ENCODE results near the gene TNFRSF19.

TNFRSF19 gene

DNA sequence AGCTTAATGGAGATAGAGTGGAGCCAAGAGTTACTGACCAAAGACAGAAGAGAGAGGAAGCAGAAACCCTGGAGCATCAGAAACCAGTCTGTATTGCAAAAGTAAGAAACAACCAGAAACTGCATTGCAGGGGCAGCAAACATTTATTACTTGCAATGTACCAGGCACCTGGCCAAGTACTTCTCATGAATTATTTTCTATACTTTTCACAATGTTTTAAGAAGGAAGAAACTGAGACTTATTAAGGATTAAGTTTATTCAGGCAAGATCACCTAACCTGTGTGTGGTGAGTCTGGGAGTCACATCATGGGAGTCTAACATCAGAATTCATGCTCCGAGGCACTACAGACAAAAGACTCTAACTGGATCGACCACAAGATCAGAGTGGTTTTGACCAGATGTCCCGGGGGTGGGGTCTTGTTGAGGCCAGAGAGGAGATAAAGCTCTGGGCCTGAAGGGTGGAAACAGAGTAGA, 47.4 kb downstream of the TNFRSF19 start:
- Histone ChIP-seq H2BK15ac (ENCODE audit: low read length) (no peak overlapping the region), H3K27ac (replicated peaks; ENCODE audit: low read length) (no peak overlapping the region), H4K8ac (ENCODE audit: low read depth, low read length) (no peak overlapping the region), H3K36me3 (replicated peaks in 1 of 2; ENCODE audit: control insufficient read depth in 2 of 2, insufficient read depth in 2 of 2, low read length in 2 of 2) (no peaks in the 10 kb centered on the region), H3K4me3 (ENCODE audit: low read length in 2 of 2) (no peak overlapping the region), H3K23ac (ENCODE audit: low read depth, low read length, poor library complexity) (no peak overlapping the region), H2BK120ac (ENCODE audit: low read depth, low read length) (no peak overlapping the region), H3K9ac (ENCODE audit: low read depth, low read length, poor library complexity) (no peak overlapping the region), H4K91ac (ENCODE audit: low read depth, low read length, poor library complexity) (no peak overlapping the region), H3K4me2 (ENCODE audit: insufficient read depth, low read length, poor library complexity, severe bottlenecking) (no peak overlapping the region), H2AFZ (ENCODE audit: low read length) (no peak overlapping the region), H3K4me1 (ENCODE audit: control insufficient read depth in 2 of 2, insufficient read depth in 1 of 2, low read depth in 1 of 2, low read length in 2 of 2) (peaks cover 17 to 32% of the 10 kb centered on the region in 2 donors), H3K27me3 (ENCODE audit: control insufficient read depth in 3 of 3, insufficient read depth in 3 of 3, low read depth in 1 of 3, low read length in 3 of 3) (peaks cover 0 to 3% (median 0%) of the 10 kb centered on the region in 3 experiments), H2AK5ac (ENCODE audit: low read depth, low read length) (no peak overlapping the region), H3K18ac (ENCODE audit: low read length) (no peak overlapping the region), H3K4ac (ENCODE audit: low read length) (no peak overlapping the region), H2BK5ac (ENCODE audit: low read length) (no peak overlapping the region), H2BK12ac (ENCODE audit: low read length) (no peak overlapping the region), H3K9me3 (replicated peaks in 1 of 2; ENCODE audit: control insufficient read depth in 2 of 2, insufficient read depth in 1 of 2, low read depth in 1 of 2, low read length in 2 of 2) (no peaks in the 10 kb centered on the region), H3K79me1 (ENCODE audit: low read depth, low read length) (no peaks in the 10 kb centered on the region), H3K14ac (ENCODE audit: low read length) (no peak overlapping the region)
- DNase-seq (ENCODE audit: low spot score), result no peak
- no CpG with 5 or more reads among the region's 3 CpGs for WGBS, 2 donors (ENCODE audit: extremely low coverage in 2 of 2, insufficient read length in 2 of 2, insufficient replicate concordance in 1 of 2)

DNA sequence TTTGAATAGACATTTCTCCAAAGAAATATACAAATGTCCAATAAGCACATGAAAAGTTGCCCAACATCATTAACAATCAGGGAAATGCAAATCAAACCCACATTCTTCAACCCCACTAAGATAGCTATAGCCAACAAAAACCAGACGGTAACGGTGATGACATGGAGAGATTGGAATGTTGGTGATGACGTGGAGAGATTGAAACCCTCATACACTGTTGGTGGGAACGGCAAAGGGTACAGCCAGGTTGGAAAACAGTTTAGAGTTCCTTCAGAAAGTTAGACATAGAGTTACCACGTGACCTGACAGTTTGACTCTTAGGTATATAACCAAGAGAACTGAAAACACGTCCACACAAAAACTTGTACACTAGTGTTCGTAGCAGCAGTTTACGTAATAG, 48.1 kb downstream of the TNFRSF19 start:
- H3K4ac ChIP-seq (ENCODE audit: low read length), result no peak overlapping the region
- H3K27me3 ChIP-seq (ENCODE audit: control insufficient read depth in 3 of 3, insufficient read depth in 3 of 3, low read depth in 1 of 3, low read length in 3 of 3), result peaks cover 0 to 3% (median 0%) of the 10 kb centered on the region in 3 experiments
- no peak overlapping the region for H3K27ac ChIP-seq (replicated peaks; ENCODE audit: low read length)
- H3K79me1 ChIP-seq (ENCODE audit: low read depth, low read length), result no peaks in the 10 kb centered on the region
- no peak for DNase-seq (ENCODE audit: low spot score)
- H3K36me3 ChIP-seq (replicated peaks in 1 of 2; ENCODE audit: control insufficient read depth in 2 of 2, insufficient read depth in 2 of 2, low read length in 2 of 2), result no peaks in the 10 kb centered on the region
- H2AFZ ChIP-seq (ENCODE audit: low read length), result no peak overlapping the region
- no peak overlapping the region for H4K8ac ChIP-seq (ENCODE audit: low read depth, low read length)
- no peak overlapping the region for H2BK5ac ChIP-seq (ENCODE audit: low read length)
- no peak overlapping the region for H3K9ac ChIP-seq (ENCODE audit: low read depth, low read length, poor library complexity)
- no peak overlapping the region for H3K18ac ChIP-seq (ENCODE audit: low read length)
- H3K9me3 ChIP-seq (replicated peaks in 1 of 2; ENCODE audit: control insufficient read depth in 2 of 2, insufficient read depth in 1 of 2, low read depth in 1 of 2, low read length in 2 of 2), result no peaks in the 10 kb centered on the region
- no peak overlapping the region for H3K14ac ChIP-seq (ENCODE audit: low read length)
- no peak overlapping the region for H3K23ac ChIP-seq (ENCODE audit: low read depth, low read length, poor library complexity)
- peaks cover 15 to 30% of the 10 kb centered on the region in 2 donors for H3K4me1 ChIP-seq (ENCODE audit: control insufficient read depth in 2 of 2, insufficient read depth in 1 of 2, low read depth in 1 of 2, low read length in 2 of 2)
- no peak overlapping the region for H2BK15ac ChIP-seq (ENCODE audit: low read length)
- no peak overlapping the region for H2BK120ac ChIP-seq (ENCODE audit: low read depth, low read length)
- H3K4me2 ChIP-seq (ENCODE audit: insufficient read depth, low read length, poor library complexity, severe bottlenecking), result no peak overlapping the region
- no peak overlapping the region for H3K4me3 ChIP-seq (ENCODE audit: low read length in 2 of 2)
- WGBS, 2 donors (ENCODE audit: extremely low coverage in 2 of 2, insufficient read length in 2 of 2, insufficient replicate concordance in 1 of 2), result no CpG with 5 or more reads among the region's 8 CpGs
- H4K91ac ChIP-seq (ENCODE audit: low read depth, low read length, poor library complexity), result no peak overlapping the region
- H2AK5ac ChIP-seq (ENCODE audit: low read depth, low read length), result no peak overlapping the region
- H2BK12ac ChIP-seq (ENCODE audit: low read length), result no peak overlapping the region

DNA sequence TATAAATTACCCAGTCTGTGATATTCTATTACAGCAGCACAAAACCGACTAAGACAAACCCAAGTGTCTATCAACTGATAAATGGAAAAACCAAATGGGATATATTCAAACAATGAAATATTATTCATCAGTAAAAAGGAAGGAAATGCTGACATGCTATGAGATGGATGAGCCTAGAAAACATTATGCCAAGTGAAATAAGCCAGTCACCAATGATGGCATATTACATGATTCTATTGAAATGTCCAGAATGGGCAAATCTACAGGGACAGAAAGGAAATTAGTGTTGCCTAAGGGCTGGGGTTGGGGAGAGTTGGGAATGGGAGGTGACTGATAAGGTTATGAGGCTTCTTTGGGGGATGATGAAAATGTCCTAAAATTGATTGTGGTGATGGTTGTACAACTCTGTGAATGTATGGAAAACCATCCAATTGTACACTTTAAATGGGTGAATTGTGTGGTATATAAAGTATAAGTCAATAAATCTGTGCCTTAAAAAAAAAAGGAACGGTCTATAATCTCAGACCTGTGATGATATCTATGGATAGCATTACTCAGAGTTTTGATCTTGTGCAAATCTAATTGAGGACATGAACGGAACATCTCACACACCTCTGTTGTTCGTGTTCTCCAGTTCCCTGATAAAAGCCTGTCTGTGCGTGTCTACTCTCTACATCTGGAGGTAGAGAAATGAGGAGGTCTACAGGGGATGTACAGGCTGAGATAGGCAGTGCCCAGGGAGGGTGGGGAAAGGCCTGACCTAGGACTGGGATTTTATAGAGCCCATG, 49.0 kb downstream of the TNFRSF19 start:
- H3K4me2 ChIP-seq (ENCODE audit: insufficient read depth, low read length, poor library complexity, severe bottlenecking), result no peak overlapping the region
- H3K9me3 ChIP-seq (replicated peaks in 1 of 2; ENCODE audit: control insufficient read depth in 2 of 2, insufficient read depth in 1 of 2, low read depth in 1 of 2, low read length in 2 of 2), result peaks cover 0 to 4% of the 10 kb centered on the region in 2 donors
- no peak overlapping the region for H4K8ac ChIP-seq (ENCODE audit: low read depth, low read length)
- H3K27me3 ChIP-seq (ENCODE audit: control insufficient read depth in 3 of 3, insufficient read depth in 3 of 3, low read depth in 1 of 3, low read length in 3 of 3), result peaks cover 0 to 3% (median 0%) of the 10 kb centered on the region in 3 experiments
- no peak overlapping the region for H2BK12ac ChIP-seq (ENCODE audit: low read length)
- H3K27ac ChIP-seq (replicated peaks; ENCODE audit: low read length), result no peak overlapping the region
- no peaks in the 10 kb centered on the region for H3K36me3 ChIP-seq (replicated peaks in 1 of 2; ENCODE audit: control insufficient read depth in 2 of 2, insufficient read depth in 2 of 2, low read length in 2 of 2)
- H3K18ac ChIP-seq (ENCODE audit: low read length), result no peak overlapping the region
- no peak overlapping the region for H2BK5ac ChIP-seq (ENCODE audit: low read length)
- H2BK120ac ChIP-seq (ENCODE audit: low read depth, low read length), result no peak overlapping the region
- H2AK5ac ChIP-seq (ENCODE audit: low read depth, low read length), result no peak overlapping the region
- H2BK15ac ChIP-seq (ENCODE audit: low read length), result no peak overlapping the region
- DNase-seq (ENCODE audit: low spot score), result no peak
- no peaks in the 10 kb centered on the region for H3K79me1 ChIP-seq (ENCODE audit: low read depth, low read length)
- no peak overlapping the region for H3K9ac ChIP-seq (ENCODE audit: low read depth, low read length, poor library complexity)
- H3K4me3 ChIP-seq (ENCODE audit: low read length in 2 of 2), result no peak overlapping the region
- H3K4ac ChIP-seq (ENCODE audit: low read length), result no peak overlapping the region
- peaks cover 11 to 21% of the 10 kb centered on the region in 2 donors for H3K4me1 ChIP-seq (ENCODE audit: control insufficient read depth in 2 of 2, insufficient read depth in 1 of 2, low read depth in 1 of 2, low read length in 2 of 2)
- H4K91ac ChIP-seq (ENCODE audit: low read depth, low read length, poor library complexity), result no peak overlapping the region
- whole genome bisulfite sequencing, 2 donors (ENCODE audit: extremely low coverage in 2 of 2, insufficient read length in 2 of 2, insufficient replicate concordance in 1 of 2), result no CpG with 5 or more reads among the region's 5 CpGs
- H3K23ac ChIP-seq (ENCODE audit: low read depth, low read length, poor library complexity), result no peak overlapping the region
- H3K14ac ChIP-seq (ENCODE audit: low read length), result no peak overlapping the region
- H2AFZ ChIP-seq (ENCODE audit: low read length), result no peak overlapping the region

DNA sequence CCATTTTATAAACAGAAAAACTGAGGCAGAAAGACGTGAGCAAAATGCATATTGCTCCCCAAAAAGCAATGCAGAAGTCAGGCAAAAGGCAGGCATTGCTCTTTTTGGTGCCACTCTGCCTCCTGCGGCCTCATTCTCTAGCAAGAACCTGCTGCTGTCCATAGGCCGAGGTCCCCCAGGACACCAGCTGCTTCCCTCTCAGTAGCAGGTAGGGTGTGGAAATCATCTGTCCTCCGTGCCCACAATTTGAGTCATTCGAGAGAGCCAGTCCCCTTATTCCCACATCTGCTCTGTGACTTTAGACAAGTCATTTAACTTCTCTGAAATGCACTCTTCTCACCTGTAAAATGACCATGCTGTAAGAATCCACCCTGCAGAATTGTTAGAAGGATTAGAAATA, 50.0 kb downstream of the TNFRSF19 start:
- WGBS, 2 donors (ENCODE audit: extremely low coverage in 2 of 2, insufficient read length in 2 of 2, insufficient replicate concordance in 1 of 2), result no CpG with 5 or more reads among the region's 5 CpGs
- Histone ChIP-seq H2AFZ (ENCODE audit: low read length) (no peak overlapping the region), H3K36me3 (replicated peaks in 1 of 2; ENCODE audit: control insufficient read depth in 2 of 2, insufficient read depth in 2 of 2, low read length in 2 of 2) (no peaks in the 10 kb centered on the region), H3K4ac (ENCODE audit: low read length) (no peak overlapping the region), H3K23ac (ENCODE audit: low read depth, low read length, poor library complexity) (no peak overlapping the region), H4K91ac (ENCODE audit: low read depth, low read length, poor library complexity) (no peak overlapping the region), H3K4me1 (ENCODE audit: control insufficient read depth in 2 of 2, insufficient read depth in 1 of 2, low read depth in 1 of 2, low read length in 2 of 2) (peaks cover 8 to 13% of the 10 kb centered on the region in 2 donors), H3K4me3 (ENCODE audit: low read length in 2 of 2) (no peak overlapping the region), H4K8ac (ENCODE audit: low read depth, low read length) (no peak overlapping the region), H3K4me2 (ENCODE audit: insufficient read depth, low read length, poor library complexity, severe bottlenecking) (no peak overlapping the region), H3K9ac (ENCODE audit: low read depth, low read length, poor library complexity) (no peak overlapping the region), H3K14ac (ENCODE audit: low read length) (no peak overlapping the region), H2BK12ac (ENCODE audit: low read length) (no peak overlapping the region), H3K18ac (ENCODE audit: low read length) (no peak overlapping the region), H2BK120ac (ENCODE audit: low read depth, low read length) (no peak overlapping the region), H3K79me1 (ENCODE audit: low read depth, low read length) (no peaks in the 10 kb centered on the region), H2BK15ac (ENCODE audit: low read length) (no peak overlapping the region), H3K27ac (replicated peaks; ENCODE audit: low read length) (no peak overlapping the region), H3K27me3 (ENCODE audit: control insufficient read depth in 3 of 3, insufficient read depth in 3 of 3, low read depth in 1 of 3, low read length in 3 of 3) (peaks cover 0 to 3% (median 0%) of the 10 kb centered on the region in 3 experiments), H3K9me3 (replicated peaks in 1 of 2; ENCODE audit: control insufficient read depth in 2 of 2, insufficient read depth in 1 of 2, low read depth in 1 of 2, low read length in 2 of 2) (peaks cover 0 to 4% of the 10 kb centered on the region in 2 donors), H2AK5ac (ENCODE audit: low read depth, low read length) (no peak overlapping the region), H2BK5ac (ENCODE audit: low read length) (no peak overlapping the region)
- no peak for DNase-seq (ENCODE audit: low spot score)

All from neuronal stem cell (in vitro differentiated cells).